Mammary epithelial cell (primary cell): ENCODE results near the gene AATF.

ENCODE experiments used
- CTCF ChIP-seq, 2 donors: IDR thresholded peaks in 1 of 2; conservative IDR thresholded peaks in 1 of 2; 2 replicates each; pipeline ENCODE4 v1.5.1; 2011 to 2012; ENCODE audit warnings: inconsistent platforms in 2 of 2, low read length in 2 of 2, mild to moderate bottlenecking in 2 of 2, control low read depth in 1 of 2, low read depth in 1 of 2; ENCODE audit not compliant: insufficient read depth in 1 of 2; ENCODE audit errors: extremely low read depth in 1 of 2
- EZH2 ChIP-seq: IDR thresholded peaks from 2 replicates; pipeline ENCODE4 v1.6.1; 2012; ENCODE audit warnings: low read length, inconsistent platforms, borderline replicate concordance

GRCh38 chr17:36921095-36921851 lies 27.5 kb upstream of the AATF start:
- no peak for TF ChIP-seq CTCF (conservative IDR thresholded peaks at IDR 0.05 in 1 of 2, IDR thresholded peaks at IDR 0.05 in 1 of 2; ENCODE audit: extremely low read depth in 1 of 2, insufficient read depth in 1 of 2, low read depth in 1 of 2, low read length in 2 of 2)
- no peak for TF ChIP-seq EZH2
